ENCODE measurements around the gene PWWP3B.
"Not testable (repeated sequence)": the region's sequence is repeated elsewhere in the genome, so short reads cannot be mapped to it uniquely, and the experiment has no call there.

DNA sequence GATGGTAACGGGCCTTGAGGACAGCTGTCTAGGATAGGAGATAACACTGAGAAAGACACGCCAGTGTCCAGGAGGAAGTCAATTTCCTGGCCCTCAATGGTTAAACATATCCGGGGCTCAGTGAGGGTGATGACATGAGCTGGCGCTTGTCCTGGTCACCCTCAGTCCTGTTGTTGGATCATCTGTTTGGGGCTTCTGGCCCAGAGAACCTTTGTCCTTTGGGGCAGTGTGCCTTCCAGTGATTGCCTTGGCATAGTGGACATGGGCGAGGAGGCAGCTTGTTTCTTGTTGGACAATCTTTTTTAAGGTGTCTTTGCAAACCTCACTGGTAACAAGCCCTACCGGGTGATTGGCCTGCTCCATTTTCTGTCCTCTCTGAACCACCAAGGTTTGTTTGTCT is 15.6 kb downstream of the PWWP3B start:
- TF ChIP-seq, protein P1, sequence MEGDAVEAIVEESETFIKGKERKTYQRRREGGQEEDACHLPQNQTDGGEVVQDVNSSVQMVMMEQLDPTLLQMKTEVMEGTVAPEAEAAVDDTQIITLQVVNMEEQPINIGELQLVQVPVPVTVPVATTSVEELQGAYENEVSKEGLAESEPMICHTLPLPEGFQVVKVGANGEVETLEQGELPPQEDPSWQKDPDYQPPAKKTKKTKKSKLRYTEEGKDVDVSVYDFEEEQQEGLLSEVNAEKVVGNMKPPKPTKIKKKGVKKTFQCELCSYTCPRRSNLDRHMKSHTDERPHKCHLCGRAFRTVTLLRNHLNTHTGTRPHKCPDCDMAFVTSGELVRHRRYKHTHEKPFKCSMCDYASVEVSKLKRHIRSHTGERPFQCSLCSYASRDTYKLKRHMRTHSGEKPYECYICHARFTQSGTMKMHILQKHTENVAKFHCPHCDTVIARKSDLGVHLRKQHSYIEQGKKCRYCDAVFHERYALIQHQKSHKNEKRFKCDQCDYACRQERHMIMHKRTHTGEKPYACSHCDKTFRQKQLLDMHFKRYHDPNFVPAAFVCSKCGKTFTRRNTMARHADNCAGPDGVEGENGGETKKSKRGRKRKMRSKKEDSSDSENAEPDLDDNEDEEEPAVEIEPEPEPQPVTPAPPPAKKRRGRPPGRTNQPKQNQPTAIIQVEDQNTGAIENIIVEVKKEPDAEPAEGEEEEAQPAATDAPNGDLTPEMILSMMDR (conservative IDR thresholded peaks at IDR 0.05; ENCODE audit: low read depth, low read length), result not testable (repeated sequence)
- TF ChIP-seq EZH2 (IDR thresholded peaks at IDR 0.05; ENCODE audit: borderline replicate concordance, low read depth, low read length, poor library complexity, severe bottlenecking), result not testable (repeated sequence)
